Endodermal cell (in vitro differentiated cells): ENCODE results near the gene CCNI. TPM values are rescaled to one million over a fixed set of nuclear protein-coding genes. Genes with fewer than 3 reads are reported as not detected.

Experiments used
- DNase-seq: peaks from one replicate; pipeline ENCODE4 v3.0.0-alpha.2; 2017
- H3K27ac ChIP-seq: 2 replicates; pipeline ENCODE4 v1.5.1; 2013; ENCODE audit warnings: mild to moderate bottlenecking, low read depth, low read length, moderate library complexity
- H3K27me3 ChIP-seq: 2 replicates; pipeline ENCODE4 v1.6.1; 2013; ENCODE audit warnings: mild to moderate bottlenecking, low read length, moderate library complexity; ENCODE audit not compliant: insufficient read depth, control insufficient read depth, poor library complexity, severe bottlenecking
- H3K36me3 ChIP-seq: 2 replicates; pipeline ENCODE4 v1.7.0; 2013; ENCODE audit warnings: mild to moderate bottlenecking, low read length, moderate library complexity; ENCODE audit not compliant: control insufficient read depth, insufficient read depth
- H3K4me1 ChIP-seq: one replicate; pipeline ENCODE4 v1.7.0; 2013; ENCODE audit warnings: low read length; ENCODE audit not compliant: control insufficient read depth, insufficient read depth
- H3K4me3 ChIP-seq: 2 replicates; pipeline ENCODE4 v1.5.1; 2013; ENCODE audit warnings: mild to moderate bottlenecking, low read length, moderate library complexity
- H3K9ac ChIP-seq: 2 replicates; pipeline ENCODE4 v1.6.1; 2013; ENCODE audit warnings: mild to moderate bottlenecking, low read length, moderate library complexity; ENCODE audit not compliant: poor library complexity, severe bottlenecking; ENCODE audit errors: extremely low read depth
- H3K9me3 ChIP-seq: 2 replicates; pipeline ENCODE4 v1.6.1; 2013; ENCODE audit warnings: mild to moderate bottlenecking, low read length, moderate library complexity; ENCODE audit not compliant: control insufficient read depth
- H3K27ac Mint-ChIP-seq: 2 replicates; pipeline ENCODE4 v1.8.0; 2020; ENCODE audit warnings: mixed read lengths
- H3K27me3 Mint-ChIP-seq: 2 replicates; pipeline ENCODE4 v1.8.0; 2021; ENCODE audit warnings: mild to moderate bottlenecking, mixed read lengths; ENCODE audit not compliant: insufficient read depth
- H3K36me3 Mint-ChIP-seq: 2 replicates; pipeline ENCODE4 v1.8.0; 2020; ENCODE audit warnings: low read depth, mixed read lengths
- H3K4me1 Mint-ChIP-seq: 2 replicates; pipeline ENCODE4 v1.8.0; 2020; ENCODE audit warnings: mixed read lengths
- H3K4me3 Mint-ChIP-seq: 2 replicates; pipeline ENCODE4 v1.8.0; 2020; ENCODE audit warnings: mild to moderate bottlenecking, moderate library complexity, mixed read lengths
- H3K9me3 Mint-ChIP-seq: 2 replicates; pipeline ENCODE4 v1.8.0; 2020; ENCODE audit warnings: mild to moderate bottlenecking, mixed read lengths
- WGBS, 2 experiments: methylation state at CpG; one replicate each; pipeline versions ENCODE4 v1.1.5 to v1.1.7; 2013; ENCODE audit warnings: missing lambda C conversion rate in 2 of 2, mixed read lengths in 1 of 2; ENCODE audit not compliant: insufficient coverage in 1 of 2, insufficient read length in 1 of 2; 5-methylcytosine and 5-hydroxymethylcytosine counted together
- long read RNA-seq, 4 experiments: library from polyadenylated mRNA in 2 of 4; library from RNA in 1 of 4; library from capped mRNA in 1 of 4; stranded (forward) in 3 of 4; unstranded in 1 of 4; transcript quantifications; one replicate each; pipeline ENCODE4 v2.0.0, GENCODE V29; 2020 to 2021; ENCODE audit warnings: inconsistent platforms in 1 of 4
- polyA plus RNA-seq, 2 experiments: library from polyadenylated mRNA; stranded (reverse); fragments of 50-300 nt; gene quantifications; one replicate each; pipeline ENCODE4 v1.2.3, GENCODE V29; 2013
- total RNA-seq, 2 donors: library from RNA; stranded (reverse); fragmentation: NEBNext Ultra II Directional in 1 of 2; extraction: Animal tissue kit (Norgen Biotek cat#: 25700) in 1 of 2; gene quantifications; 2 replicates in 1 of 2; 3 replicates in 1 of 2; pipeline ENCODE4 v1.2.1, GENCODE V29; 2021
- TF ChIP-seq, protein P1 (sequence below): fragments of 200-600 bp; sonication (generic); conservative IDR thresholded peaks from 2 replicates; pipeline ENCODE4 v1.5.0; 2021; ENCODE audit warnings: antibody characterized with exemption, mild to moderate bottlenecking

CCNI gene
- 100 to 1,000 TPM; 283 to 302 TPM for total RNA-seq
- polyA plus RNA-seq (2013, experiment 1 of 2): 351 TPM
- polyA plus RNA-seq (2013, experiment 2 of 2): 330 TPM
- long read RNA-seq, experiment 1, transcript CCNI-201 (7 exons, 2,772 nt): major isoform, 50 of 106 reads
- long read RNA-seq, experiment 1, partial matches to known transcripts: 47 of 106 reads
- long read RNA-seq, experiment 1, other reads (novel, unspliced or antisense): 9 of 106 reads
- long read RNA-seq, experiment 2, transcript CCNI-201 (7 exons, 2,772 nt): major isoform, 261 of 337 reads
- long read RNA-seq, experiment 2, partial matches to known transcripts: 23 of 337 reads
- long read RNA-seq, experiment 2, other reads (novel, unspliced or antisense): 53 of 337 reads
- long read RNA-seq, experiment 3, transcript CCNI-201 (7 exons, 2,772 nt): major isoform, 686 of 744 reads
- long read RNA-seq, experiment 3, partial matches to known transcripts: 4 of 744 reads
- long read RNA-seq, experiment 3, other reads (novel, unspliced or antisense): 54 of 744 reads
- long read RNA-seq, experiment 4, transcript CCNI-201 (7 exons, 2,772 nt): major isoform, 15 of 38 reads
- long read RNA-seq, experiment 4, partial matches to known transcripts: 23 of 38 reads
- long read RNA-seq, experiment 4, other reads (novel, unspliced or antisense): 0 of 38 reads

DNA sequence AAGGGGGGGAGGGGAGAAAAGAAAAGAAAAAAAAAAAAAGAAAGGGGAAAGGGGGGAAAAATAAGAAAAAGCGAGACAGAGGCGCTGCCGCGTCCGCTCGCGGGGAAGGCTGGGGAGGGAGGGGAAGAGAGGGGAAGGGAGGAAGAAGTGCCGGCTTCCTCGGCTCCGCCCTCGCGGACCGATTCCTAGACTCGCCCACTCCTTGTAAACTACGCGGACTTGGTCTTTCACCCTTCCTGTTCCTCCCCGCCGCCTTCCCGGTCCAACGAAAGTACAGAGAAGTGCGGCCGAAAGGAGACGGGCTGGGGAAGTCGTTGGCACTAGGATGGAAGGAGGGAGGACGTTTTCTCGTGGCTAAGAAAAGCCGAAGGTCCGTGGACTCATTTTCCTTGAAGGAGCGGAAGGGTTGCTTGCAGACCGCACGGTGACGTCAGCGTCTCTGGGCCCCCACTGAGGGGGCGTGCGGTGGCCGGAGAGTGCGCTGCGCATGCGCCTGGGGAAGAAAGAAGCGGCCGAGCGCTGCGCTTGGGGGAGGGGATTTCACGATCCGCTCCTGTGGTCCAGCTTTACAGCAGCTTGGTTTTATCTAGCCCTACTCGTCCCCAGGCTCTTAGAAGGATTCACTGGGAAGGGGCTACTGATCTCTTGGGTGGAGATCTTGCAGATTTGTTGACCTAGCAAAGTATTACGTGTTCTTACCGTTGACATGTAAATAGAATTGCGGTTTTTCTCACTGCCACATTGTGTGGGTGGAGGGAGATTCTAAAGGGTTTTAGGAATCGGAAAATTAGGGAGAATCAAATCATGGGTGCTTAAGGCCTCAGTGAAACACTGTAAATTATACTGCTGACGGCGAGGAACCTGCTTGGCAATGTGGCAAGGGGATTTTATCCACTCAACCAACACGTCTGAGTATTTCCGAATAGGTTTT lies at the start of gene CCNI:
TSS of gene CCNI (minus strand) at position 121 of the 931 bp plus-strand sequence. CDS start 9,627 bp downstream, outside the sequence.
- peak within 1 kb of the TSS; percentile 100 for H3K27ac Mint-ChIP-seq
- 1 to 2% methylated on average over 19 to 54 of the region's 54 CpGs for WGBS, 2 experiments
- no peaks in the 10 kb centered on the region for H3K27me3 Mint-ChIP-seq
- H3K4me3 Mint-ChIP-seq: no peak within 1 kb of the TSS
- peak within 1 kb of the TSS; percentile 100 for H3K27ac ChIP-seq
- H3K36me3 Mint-ChIP-seq: peaks cover 2% of the 10 kb centered on the region
- DNase-seq: peak; percentile 99
- H3K36me3 ChIP-seq: no peaks in the 10 kb centered on the region
- H3K9me3 ChIP-seq: no peaks in the 10 kb centered on the region
- H3K9ac ChIP-seq: peak within 1 kb of the TSS; percentile 99
- no peaks in the 10 kb centered on the region for H3K27me3 ChIP-seq
- H3K4me1 Mint-ChIP-seq: peaks cover 20% of the 10 kb centered on the region
- peaks cover 8% of the 10 kb centered on the region for H3K4me1 ChIP-seq
- no peaks in the 10 kb centered on the region for H3K9me3 Mint-ChIP-seq
- peak within 1 kb of the TSS; percentile 99 for H3K4me3 ChIP-seq
- TF ChIP-seq, protein P1, sequence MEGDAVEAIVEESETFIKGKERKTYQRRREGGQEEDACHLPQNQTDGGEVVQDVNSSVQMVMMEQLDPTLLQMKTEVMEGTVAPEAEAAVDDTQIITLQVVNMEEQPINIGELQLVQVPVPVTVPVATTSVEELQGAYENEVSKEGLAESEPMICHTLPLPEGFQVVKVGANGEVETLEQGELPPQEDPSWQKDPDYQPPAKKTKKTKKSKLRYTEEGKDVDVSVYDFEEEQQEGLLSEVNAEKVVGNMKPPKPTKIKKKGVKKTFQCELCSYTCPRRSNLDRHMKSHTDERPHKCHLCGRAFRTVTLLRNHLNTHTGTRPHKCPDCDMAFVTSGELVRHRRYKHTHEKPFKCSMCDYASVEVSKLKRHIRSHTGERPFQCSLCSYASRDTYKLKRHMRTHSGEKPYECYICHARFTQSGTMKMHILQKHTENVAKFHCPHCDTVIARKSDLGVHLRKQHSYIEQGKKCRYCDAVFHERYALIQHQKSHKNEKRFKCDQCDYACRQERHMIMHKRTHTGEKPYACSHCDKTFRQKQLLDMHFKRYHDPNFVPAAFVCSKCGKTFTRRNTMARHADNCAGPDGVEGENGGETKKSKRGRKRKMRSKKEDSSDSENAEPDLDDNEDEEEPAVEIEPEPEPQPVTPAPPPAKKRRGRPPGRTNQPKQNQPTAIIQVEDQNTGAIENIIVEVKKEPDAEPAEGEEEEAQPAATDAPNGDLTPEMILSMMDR: no peak

DNA sequence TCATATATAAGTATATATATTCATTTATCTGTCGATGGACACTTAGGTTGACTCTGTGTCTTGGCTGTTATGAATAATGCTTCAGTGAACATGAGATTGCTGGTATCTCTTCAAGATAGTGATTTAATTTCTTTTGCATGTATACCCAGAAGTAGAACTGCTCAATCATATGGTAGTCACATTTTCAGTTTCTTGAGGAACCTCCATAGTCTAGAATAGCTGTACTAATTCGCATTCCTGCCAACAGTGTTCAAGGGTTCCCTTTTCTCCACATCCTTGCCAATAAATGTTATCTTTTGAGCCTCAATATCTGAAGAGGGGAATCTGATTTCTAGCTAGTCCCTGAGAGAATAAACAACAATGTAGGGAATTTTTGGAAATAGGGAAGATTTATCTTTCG lies 48.8 kb upstream of the CCNI start:
- Mint-ChIP-seq H3K4me1 (peaks cover 43% of the 10 kb centered on the region), H3K27ac (peak overlapping the region; percentile 3), H3K36me3 (no peaks in the 10 kb centered on the region), H3K4me3 (no peak overlapping the region), H3K9me3 (peaks cover 11% of the 10 kb centered on the region), H3K27me3 (no peaks in the 10 kb centered on the region)
- H3K27ac ChIP-seq: no peak overlapping the region
- H3K27me3 ChIP-seq: no peaks in the 10 kb centered on the region
- DNase-seq: no peak
- TF ChIP-seq, protein P1: no peak
- no peak overlapping the region for H3K9ac ChIP-seq
- WGBS, 2 experiments: 69% methylated on average over 3 of the region's 3 CpGs; no CpG with 5 or more reads in 1 of the 2 experiments
- peak overlapping the region; percentile 24 for H3K4me3 ChIP-seq
- peaks cover 13% of the 10 kb centered on the region for H3K9me3 ChIP-seq
- peaks cover 35% of the 10 kb centered on the region for H3K4me1 ChIP-seq
- no peaks in the 10 kb centered on the region for H3K36me3 ChIP-seq

DNA sequence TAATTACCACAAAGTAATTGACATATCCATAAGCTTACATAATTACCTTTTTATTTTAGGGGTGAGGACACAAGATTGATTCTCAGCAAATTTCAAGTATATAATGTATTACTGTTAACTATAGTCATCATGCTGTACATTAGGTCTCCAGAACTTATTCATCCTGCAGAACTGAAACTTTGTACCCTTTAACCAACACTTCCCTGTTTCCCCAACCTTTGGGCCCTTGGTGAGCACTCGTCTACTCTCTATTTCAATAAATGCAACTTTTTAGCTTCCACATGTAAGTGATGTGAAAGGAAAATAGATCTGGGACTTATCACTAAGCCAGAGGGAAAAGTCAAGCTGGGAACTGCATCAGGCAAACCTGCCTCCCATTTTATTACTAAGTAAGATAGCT lies 47.6 kb upstream of the CCNI start:
- Histone ChIP-seq H3K9me3 (peaks cover 13% of the 10 kb centered on the region), H3K9ac (no peak overlapping the region), H3K4me1 (peaks cover 35% of the 10 kb centered on the region), H3K36me3 (no peaks in the 10 kb centered on the region), H3K27ac (no peak overlapping the region), H3K4me3 (peak overlapping the region; percentile 44), H3K27me3 (no peaks in the 10 kb centered on the region)
- Mint-ChIP-seq H3K27me3 (no peaks in the 10 kb centered on the region), H3K4me3 (no peak overlapping the region), H3K4me1 (peaks cover 43% of the 10 kb centered on the region), H3K27ac (peak overlapping the region; percentile 89), H3K36me3 (no peaks in the 10 kb centered on the region), H3K9me3 (peaks cover 13% of the 10 kb centered on the region)
- TF ChIP-seq, protein P1: no peak
- no peak for DNase-seq
- WGBS, 2 experiments: 70% methylated on average over 1 of the region's 1 CpG; no CpG with 5 or more reads in 1 of the 2 experiments
